Measurements from ENCODE around the gene COPS8.

Gene COPS8

DNA sequence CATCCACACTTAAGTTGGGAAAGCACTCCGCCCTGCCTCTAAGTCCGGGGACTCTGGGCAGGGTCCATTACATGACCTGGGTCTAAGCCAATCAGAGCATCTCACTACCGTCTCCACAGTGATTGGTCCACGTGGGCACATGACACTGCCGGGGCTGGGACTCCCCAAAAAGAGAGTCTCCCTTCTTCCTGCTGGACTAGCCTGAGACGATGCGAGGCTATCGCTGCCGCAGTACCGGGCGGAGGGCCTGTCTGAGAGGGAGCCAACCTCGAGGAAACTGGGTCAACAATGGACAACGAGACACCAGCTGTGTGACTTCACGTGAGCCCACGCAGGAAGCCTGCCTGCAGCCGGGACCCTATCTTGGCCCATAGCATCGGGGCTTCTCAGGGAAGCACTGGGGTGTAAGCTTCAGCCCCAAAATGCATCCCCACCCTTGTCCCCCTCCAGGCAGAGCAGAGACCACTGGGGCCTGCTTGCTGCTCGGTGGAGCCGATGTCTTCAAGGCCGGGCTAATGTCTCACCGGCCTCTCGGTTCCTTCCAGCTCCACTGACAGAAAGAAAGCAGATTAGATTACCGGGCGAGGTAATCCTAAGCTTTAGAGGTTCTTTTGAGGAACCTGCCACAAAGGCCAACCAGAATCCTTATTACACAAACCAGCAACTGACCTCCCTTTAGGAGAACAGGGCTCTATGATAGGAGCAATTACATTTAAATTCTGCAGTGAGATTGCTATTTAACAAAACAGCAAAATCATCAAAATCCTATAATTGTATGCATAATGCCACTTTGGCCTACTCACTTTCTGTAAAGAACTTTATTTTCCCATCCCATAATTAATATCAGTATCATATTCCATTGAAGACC is 21.3 kb upstream of the COPS8 start (continued):
- TF ChIP-seq, protein P1, sequence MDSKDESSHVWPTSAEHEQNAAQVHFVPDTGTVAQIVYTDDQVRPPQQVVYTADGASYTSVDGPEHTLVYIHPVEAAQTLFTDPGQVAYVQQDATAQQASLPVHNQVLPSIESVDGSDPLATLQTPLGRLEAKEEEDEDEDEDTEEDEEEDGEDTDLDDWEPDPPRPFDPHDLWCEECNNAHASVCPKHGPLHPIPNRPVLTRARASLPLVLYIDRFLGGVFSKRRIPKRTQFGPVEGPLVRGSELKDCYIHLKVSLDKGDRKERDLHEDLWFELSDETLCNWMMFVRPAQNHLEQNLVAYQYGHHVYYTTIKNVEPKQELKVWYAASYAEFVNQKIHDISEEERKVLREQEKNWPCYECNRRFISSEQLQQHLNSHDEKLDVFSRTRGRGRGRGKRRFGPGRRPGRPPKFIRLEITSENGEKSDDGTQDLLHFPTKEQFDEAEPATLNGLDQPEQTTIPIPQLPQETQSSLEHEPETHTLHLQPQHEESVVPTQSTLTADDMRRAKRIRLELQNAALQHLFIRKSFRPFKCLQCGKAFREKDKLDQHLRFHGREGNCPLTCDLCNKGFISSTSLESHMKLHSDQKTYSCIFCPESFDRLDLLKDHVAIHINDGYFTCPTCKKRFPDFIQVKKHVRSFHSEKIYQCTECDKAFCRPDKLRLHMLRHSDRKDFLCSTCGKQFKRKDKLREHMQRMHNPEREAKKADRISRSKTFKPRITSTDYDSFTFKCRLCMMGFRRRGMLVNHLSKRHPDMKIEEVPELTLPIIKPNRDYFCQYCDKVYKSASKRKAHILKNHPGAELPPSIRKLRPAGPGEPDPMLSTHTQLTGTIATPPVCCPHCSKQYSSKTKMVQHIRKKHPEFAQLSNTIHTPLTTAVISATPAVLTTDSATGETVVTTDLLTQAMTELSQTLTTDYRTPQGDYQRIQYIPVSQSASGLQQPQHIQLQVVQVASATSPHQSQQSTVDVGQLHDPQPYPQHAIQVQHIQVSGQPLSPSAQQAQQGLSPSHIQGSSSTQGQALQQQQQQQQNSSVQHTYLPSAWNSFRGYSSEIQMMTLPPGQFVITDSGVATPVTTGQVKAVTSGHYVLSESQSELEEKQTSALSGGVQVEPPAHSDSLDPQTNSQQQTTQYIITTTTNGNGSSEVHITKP (tag by site-specific recombination; IDR thresholded peaks at IDR 0.05), result no peak
- TF ChIP-seq KLF16 (tag by site-specific recombination; IDR thresholded peaks at IDR 0.05) (no peak), ZNF169 (tag by site-specific recombination; IDR thresholded peaks at IDR 0.05) (no peak), HOXC10 (CRISPR knock-in tag; IDR thresholded peaks at IDR 0.05) (no peak), ZNF148 (tag by site-specific recombination; IDR thresholded peaks at IDR 0.05; ENCODE audit: borderline replicate concordance) (no peak), ZNF239 (tag by site-specific recombination; IDR thresholded peaks at IDR 0.05) (no peak), IKZF3 (tag by site-specific recombination; IDR thresholded peaks at IDR 0.05) (no peak), ZNF473 (tag by site-specific recombination; IDR thresholded peaks at IDR 0.05) (no peak), ZNF785 (tag by site-specific recombination; IDR thresholded peaks at IDR 0.05) (no peak)

DNA sequence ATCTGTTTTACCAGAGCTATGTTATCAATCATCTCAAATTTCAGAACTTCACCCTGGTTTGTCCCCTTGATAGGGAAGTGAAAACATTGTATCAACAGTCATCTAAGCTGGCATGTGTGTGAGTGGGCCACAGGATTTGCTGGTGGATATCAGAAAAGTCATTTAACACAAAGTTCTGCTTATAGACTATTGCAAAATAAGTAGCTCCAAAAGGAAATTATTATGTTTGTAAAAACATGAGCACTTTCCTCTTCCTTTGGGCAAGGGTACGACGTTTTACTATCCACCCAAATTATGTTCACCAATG is 20.7 kb upstream of the COPS8 start:
- H3K4me1 ChIP-seq (ENCODE audit: control insufficient read depth, insufficient read depth, low read length), result no peaks in the 10 kb centered on the region
- H3K4me3 ChIP-seq (ENCODE audit: low read depth, low read length), result no peak overlapping the region
- H3K27ac ChIP-seq (ENCODE audit: extremely low read depth, low read depth, low read length), result no peak overlapping the region
- TF ChIP-seq IKZF3 (tag by site-specific recombination; IDR thresholded peaks at IDR 0.05) (no peak), ZNF114 (tag by site-specific recombination; IDR thresholded peaks at IDR 0.05) (no peak)
- TF ChIP-seq, protein P2, sequence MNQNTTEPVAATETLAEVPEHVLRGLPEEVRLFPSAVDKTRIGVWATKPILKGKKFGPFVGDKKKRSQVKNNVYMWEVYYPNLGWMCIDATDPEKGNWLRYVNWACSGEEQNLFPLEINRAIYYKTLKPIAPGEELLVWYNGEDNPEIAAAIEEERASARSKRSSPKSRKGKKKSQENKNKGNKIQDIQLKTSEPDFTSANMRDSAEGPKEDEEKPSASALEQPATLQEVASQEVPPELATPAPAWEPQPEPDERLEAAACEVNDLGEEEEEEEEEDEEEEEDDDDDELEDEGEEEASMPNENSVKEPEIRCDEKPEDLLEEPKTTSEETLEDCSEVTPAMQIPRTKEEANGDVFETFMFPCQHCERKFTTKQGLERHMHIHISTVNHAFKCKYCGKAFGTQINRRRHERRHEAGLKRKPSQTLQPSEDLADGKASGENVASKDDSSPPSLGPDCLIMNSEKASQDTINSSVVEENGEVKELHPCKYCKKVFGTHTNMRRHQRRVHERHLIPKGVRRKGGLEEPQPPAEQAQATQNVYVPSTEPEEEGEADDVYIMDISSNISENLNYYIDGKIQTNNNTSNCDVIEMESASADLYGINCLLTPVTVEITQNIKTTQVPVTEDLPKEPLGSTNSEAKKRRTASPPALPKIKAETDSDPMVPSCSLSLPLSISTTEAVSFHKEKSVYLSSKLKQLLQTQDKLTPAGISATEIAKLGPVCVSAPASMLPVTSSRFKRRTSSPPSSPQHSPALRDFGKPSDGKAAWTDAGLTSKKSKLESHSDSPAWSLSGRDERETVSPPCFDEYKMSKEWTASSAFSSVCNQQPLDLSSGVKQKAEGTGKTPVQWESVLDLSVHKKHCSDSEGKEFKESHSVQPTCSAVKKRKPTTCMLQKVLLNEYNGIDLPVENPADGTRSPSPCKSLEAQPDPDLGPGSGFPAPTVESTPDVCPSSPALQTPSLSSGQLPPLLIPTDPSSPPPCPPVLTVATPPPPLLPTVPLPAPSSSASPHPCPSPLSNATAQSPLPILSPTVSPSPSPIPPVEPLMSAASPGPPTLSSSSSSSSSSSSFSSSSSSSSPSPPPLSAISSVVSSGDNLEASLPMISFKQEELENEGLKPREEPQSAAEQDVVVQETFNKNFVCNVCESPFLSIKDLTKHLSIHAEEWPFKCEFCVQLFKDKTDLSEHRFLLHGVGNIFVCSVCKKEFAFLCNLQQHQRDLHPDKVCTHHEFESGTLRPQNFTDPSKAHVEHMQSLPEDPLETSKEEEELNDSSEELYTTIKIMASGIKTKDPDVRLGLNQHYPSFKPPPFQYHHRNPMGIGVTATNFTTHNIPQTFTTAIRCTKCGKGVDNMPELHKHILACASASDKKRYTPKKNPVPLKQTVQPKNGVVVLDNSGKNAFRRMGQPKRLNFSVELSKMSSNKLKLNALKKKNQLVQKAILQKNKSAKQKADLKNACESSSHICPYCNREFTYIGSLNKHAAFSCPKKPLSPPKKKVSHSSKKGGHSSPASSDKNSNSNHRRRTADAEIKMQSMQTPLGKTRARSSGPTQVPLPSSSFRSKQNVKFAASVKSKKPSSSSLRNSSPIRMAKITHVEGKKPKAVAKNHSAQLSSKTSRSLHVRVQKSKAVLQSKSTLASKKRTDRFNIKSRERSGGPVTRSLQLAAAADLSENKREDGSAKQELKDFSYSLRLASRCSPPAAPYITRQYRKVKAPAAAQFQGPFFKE (tag by site-specific recombination; IDR thresholded peaks at IDR 0.05; ENCODE audit: borderline replicate concordance), result no peak
- TF ChIP-seq, protein P3, sequence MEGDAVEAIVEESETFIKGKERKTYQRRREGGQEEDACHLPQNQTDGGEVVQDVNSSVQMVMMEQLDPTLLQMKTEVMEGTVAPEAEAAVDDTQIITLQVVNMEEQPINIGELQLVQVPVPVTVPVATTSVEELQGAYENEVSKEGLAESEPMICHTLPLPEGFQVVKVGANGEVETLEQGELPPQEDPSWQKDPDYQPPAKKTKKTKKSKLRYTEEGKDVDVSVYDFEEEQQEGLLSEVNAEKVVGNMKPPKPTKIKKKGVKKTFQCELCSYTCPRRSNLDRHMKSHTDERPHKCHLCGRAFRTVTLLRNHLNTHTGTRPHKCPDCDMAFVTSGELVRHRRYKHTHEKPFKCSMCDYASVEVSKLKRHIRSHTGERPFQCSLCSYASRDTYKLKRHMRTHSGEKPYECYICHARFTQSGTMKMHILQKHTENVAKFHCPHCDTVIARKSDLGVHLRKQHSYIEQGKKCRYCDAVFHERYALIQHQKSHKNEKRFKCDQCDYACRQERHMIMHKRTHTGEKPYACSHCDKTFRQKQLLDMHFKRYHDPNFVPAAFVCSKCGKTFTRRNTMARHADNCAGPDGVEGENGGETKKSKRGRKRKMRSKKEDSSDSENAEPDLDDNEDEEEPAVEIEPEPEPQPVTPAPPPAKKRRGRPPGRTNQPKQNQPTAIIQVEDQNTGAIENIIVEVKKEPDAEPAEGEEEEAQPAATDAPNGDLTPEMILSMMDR (tag by site-specific recombination; IDR thresholded peaks at IDR 0.05), result no peak
- TF ChIP-seq, protein P4, sequence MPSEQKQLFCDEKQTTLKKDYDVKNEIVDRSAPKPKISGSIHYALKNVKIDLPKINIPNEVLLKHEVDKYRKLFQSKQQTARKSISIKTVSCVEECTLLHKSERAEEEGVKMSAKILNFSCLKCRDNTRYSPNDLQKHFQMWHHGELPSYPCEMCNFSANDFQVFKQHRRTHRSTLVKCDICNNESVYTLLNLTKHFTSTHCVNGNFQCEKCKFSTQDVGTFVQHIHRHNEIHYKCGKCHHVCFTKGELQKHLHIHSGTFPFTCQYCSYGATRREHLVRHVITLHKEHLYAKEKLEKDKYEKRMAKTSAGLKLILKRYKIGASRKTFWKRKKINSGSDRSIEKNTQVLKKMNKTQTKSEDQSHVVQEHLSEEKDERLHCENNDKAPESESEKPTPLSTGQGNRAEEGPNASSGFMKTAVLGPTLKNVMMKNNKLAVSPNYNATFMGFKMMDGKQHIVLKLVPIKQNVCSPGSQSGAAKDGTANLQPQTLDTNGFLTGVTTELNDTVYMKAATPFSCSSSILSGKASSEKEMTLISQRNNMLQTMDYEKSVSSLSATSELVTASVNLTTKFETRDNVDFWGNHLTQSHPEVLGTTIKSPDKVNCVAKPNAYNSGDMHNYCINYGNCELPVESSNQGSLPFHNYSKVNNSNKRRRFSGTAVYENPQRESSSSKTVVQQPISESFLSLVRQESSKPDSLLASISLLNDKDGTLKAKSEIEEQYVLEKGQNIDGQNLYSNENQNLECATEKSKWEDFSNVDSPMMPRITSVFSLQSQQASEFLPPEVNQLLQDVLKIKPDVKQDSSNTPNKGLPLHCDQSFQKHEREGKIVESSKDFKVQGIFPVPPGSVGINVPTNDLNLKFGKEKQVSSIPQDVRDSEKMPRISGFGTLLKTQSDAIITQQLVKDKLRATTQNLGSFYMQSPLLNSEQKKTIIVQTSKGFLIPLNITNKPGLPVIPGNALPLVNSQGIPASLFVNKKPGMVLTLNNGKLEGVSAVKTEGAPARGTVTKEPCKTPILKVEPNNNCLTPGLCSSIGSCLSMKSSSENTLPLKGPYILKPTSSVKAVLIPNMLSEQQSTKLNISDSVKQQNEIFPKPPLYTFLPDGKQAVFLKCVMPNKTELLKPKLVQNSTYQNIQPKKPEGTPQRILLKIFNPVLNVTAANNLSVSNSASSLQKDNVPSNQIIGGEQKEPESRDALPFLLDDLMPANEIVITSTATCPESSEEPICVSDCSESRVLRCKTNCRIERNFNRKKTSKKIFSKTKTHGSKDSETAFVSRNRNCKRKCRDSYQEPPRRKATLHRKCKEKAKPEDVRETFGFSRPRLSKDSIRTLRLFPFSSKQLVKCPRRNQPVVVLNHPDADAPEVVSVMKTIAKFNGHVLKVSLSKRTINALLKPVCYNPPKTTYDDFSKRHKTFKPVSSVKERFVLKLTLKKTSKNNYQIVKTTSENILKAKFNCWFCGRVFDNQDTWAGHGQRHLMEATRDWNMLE (tag by site-specific recombination; conservative IDR thresholded peaks at IDR 0.05; ENCODE audit: low read depth), result no peak
- CTCF ChIA-PET, result interaction anchor here (0.7 to 1.7 kb wide), 5 partner anchors 10 to 721 kb away, joined by 3 to 11 read pairs (median 5); no protein-coding TSS in a partner anchor
- no peaks in the 10 kb centered on the region for H3K36me3 ChIP-seq (ENCODE audit: control insufficient read depth in 2 of 2, insufficient read depth in 1 of 2, low read length in 2 of 2)
- POLR2A ChIA-PET, result no interaction called here
- H3K9me3 ChIP-seq (ENCODE audit: control insufficient read depth, insufficient read depth, low read depth, low read length), result no peaks in the 10 kb centered on the region
